Activated CD4-positive, alpha-beta memory T cell treated with anti-CD3 and anti-CD28 coated beads for 36 hours (primary cell): ENCODE measurements around the gene EFCAB9. TPM values are rescaled to one million over a fixed set of nuclear protein-coding genes. Genes with fewer than 3 reads are reported as not detected.
"Not testable (repeated sequence)": the region's sequence is repeated elsewhere in the genome, so short reads cannot be mapped to it uniquely, and the experiment has no call there.

Source experiments
- CTCF ChIA-PET: fragments of 350-600 bp; sonication (Branson Sonifier 250); formaldehyde crosslinking; loops from one replicate; lab custom pipeline; 2021; ENCODE audit warnings: antibody characterized with exemption, inconsistent platforms; lab: Charles Lee
- POLR2A ChIA-PET: fragments of 350-600 bp; sonication (Branson Sonifier 250); formaldehyde crosslinking; loops from one replicate; lab custom pipeline; 2021; ENCODE audit warnings: antibody characterized with exemption; lab: Charles Lee
- DNase-seq: peaks from one replicate; pipeline ENCODE4 v3.0.0-alpha.2; 2020
- H3K27ac Mint-ChIP-seq: one replicate; pipeline ENCODE4 v1.8.0; 2021; ENCODE audit warnings: mixed read lengths
- H3K27me3 Mint-ChIP-seq: one replicate; pipeline ENCODE4 v1.8.0; 2021; ENCODE audit warnings: mixed read lengths
- H3K36me3 Mint-ChIP-seq: one replicate; pipeline ENCODE4 v1.8.0; 2021; ENCODE audit warnings: mixed read lengths
- H3K4me1 Mint-ChIP-seq: one replicate; pipeline ENCODE4 v1.8.0; 2021; ENCODE audit warnings: low read depth, mixed read lengths
- H3K4me3 Mint-ChIP-seq: one replicate; pipeline ENCODE4 v1.8.0; 2021; ENCODE audit warnings: mild to moderate bottlenecking, mixed read lengths
- H3K9me3 Mint-ChIP-seq: one replicate; pipeline ENCODE4 v1.8.0; 2021; ENCODE audit warnings: mixed read lengths
- intact Hi-C: fragments of 100-400 bp; cut with micrococcal nuclease; formaldehyde crosslinking; loops from one replicate; pipeline ENCODE4 v1.15.1; 2023
- total RNA-seq, 2 experiments: library from RNA; stranded (reverse); gene quantifications; one replicate each; pipeline ENCODE4 v1.2.3, GENCODE V29; 2021

EFCAB9 gene
- total RNA-seq, 2 experiments from 2014 or later = not detected

- peak within 1 kb of the TSS; percentile 99 for H3K4me3 Mint-ChIP-seq
- H3K9me3 Mint-ChIP-seq = no peaks in the 10 kb centered on the region
- H3K36me3 Mint-ChIP-seq = peaks cover 19% of the 10 kb centered on the region
- peak within 1 kb of the TSS; percentile 99 for H3K27ac Mint-ChIP-seq
- peaks cover 25% of the 10 kb centered on the region for H3K4me1 Mint-ChIP-seq
- peak; percentile 93 for DNase-seq
- no peaks in the 10 kb centered on the region for H3K27me3 Mint-ChIP-seq
- POLR2A ChIA-PET = interaction anchor here (0.7 to 6.8 kb wide), 9 partner anchors 13 to 181 kb away, joined by 3 to 166 read pairs (median 4); partner anchors contain the start of gene FBXW11
- intact Hi-C loops = loop anchor here (1.0 to 10.0 kb wide), 12 partner anchors 9 to 1427 kb away; partner anchors contain the start of genes BOD1, CREBRF, FBXW11 and NPM1
- CTCF ChIA-PET = interaction anchor here (0.6 to 10.9 kb wide), 40 partner anchors 9 to 281 kb away, joined by 3 to 142 read pairs (median 6); partner anchors contain the start of genes FBXW11 and UBTD2
Measured at GRCh38 chr5:172188033-172188892, 5.7 kb upstream of the EFCAB9 start, which contains the start of gene STK10. Gene STK10 (minus strand): TSS chr5:172188224. CDS start chr5:172188042, 182 bp downstream.

GRCh38 chr5:172188893-172189692 is 4.9 kb upstream of the EFCAB9 start:
- H3K9me3 Mint-ChIP-seq = no peaks in the 10 kb centered on the region
- intact Hi-C loops = loop anchor here (1.0 to 10.0 kb wide), 12 partner anchors 10 to 1426 kb away; partner anchors contain the start of genes BOD1, CREBRF, FBXW11 and NPM1
- peaks cover 18% of the 10 kb centered on the region for H3K36me3 Mint-ChIP-seq
- H3K4me3 Mint-ChIP-seq = no peak overlapping the region
- H3K27ac Mint-ChIP-seq = no peak overlapping the region
- peaks cover 16% of the 10 kb centered on the region for H3K4me1 Mint-ChIP-seq
- no peak for DNase-seq
- POLR2A ChIA-PET = interaction anchor here (0.7 to 6.8 kb wide), 9 partner anchors 13 to 182 kb away, joined by 3 to 166 read pairs (median 4); partner anchors contain the start of gene FBXW11
- H3K27me3 Mint-ChIP-seq = no peaks in the 10 kb centered on the region
- CTCF ChIA-PET = interaction anchor here (0.6 to 10.9 kb wide), 40 partner anchors 10 to 282 kb away, joined by 3 to 142 read pairs (median 6); partner anchors contain the start of genes FBXW11 and UBTD2

GRCh38 chr5:172189693-172190296 is 4.2 kb upstream of the EFCAB9 start:
- intact Hi-C loops = loop anchor here (5.0 to 10.0 kb wide), 5 partner anchors 282 to 1425 kb away; partner anchors contain the start of genes BOD1, CREBRF and NPM1
- no peak overlapping the region for H3K27ac Mint-ChIP-seq
- H3K36me3 Mint-ChIP-seq = peaks cover 14% of the 10 kb centered on the region
- H3K4me1 Mint-ChIP-seq = peaks cover 10% of the 10 kb centered on the region
- no peaks in the 10 kb centered on the region for H3K9me3 Mint-ChIP-seq
- CTCF ChIA-PET = interaction anchor here (0.8 to 10.9 kb wide), 18 partner anchors 11 to 278 kb away, joined by 3 to 142 read pairs (median 10); partner anchors contain the start of gene UBTD2
- POLR2A ChIA-PET = no interaction called here
- no peak overlapping the region for H3K4me3 Mint-ChIP-seq
- DNase-seq = no peak
- H3K27me3 Mint-ChIP-seq = no peaks in the 10 kb centered on the region

DNA sequence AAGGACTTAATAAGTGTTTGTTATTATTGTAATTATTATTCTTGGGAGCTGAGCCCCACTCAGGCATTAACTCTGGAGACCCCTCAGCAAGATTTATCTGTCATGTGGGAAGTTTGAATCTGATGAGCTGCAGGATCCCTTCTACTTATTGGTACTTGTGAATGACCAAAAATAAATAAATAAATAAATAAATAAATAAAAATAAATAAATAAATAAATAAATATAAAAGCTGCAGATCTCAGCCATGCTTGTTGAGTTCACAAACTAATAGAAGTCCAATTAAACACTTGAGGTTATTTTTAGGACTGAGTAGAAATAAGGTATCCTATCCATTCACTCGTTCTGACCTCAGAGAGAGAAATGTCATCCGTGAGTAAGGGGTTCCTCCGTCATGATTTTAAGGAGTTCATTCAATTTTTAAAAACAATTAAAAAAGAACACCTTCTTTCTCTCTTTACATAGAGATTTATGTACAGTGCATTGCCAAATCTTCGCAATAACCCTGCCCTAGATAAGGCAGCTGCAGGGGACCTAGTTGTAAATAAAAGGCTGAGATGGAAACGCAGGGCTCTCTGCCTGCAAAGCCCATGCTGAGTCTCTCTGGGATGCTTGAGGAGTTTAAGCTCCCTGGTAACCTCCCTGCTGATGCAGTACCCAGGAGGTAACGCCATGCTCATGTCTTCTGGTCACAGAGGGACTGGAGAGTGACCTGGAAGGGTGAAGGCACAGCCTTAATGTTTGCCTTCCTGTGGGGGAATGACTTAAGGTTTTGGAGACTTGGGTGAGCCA is 1.2 kb downstream of the EFCAB9 start:
- Mint-ChIP-seq H3K9me3 (no peaks in the 10 kb centered on the region), H3K4me1 (no peaks in the 10 kb centered on the region), H3K27ac (no peak overlapping the region), H3K27me3 (peaks cover 8% of the 10 kb centered on the region), H3K36me3 (no peaks in the 10 kb centered on the region), H3K4me3 (no peak overlapping the region)
- no peak for DNase-seq
- CTCF ChIA-PET = interaction anchor here (0.8 to 1.3 kb wide), 4 partner anchors 97 to 100 kb away, joined by 3 to 7 read pairs (median 4); no protein-coding TSS in a partner anchor
- POLR2A ChIA-PET = no interaction called here
- intact Hi-C loops = no loop called here

- H3K9me3 Mint-ChIP-seq, POLR2A ChIA-PET, H3K4me1 Mint-ChIP-seq, H3K36me3 Mint-ChIP-seq, H3K4me3 Mint-ChIP-seq, DNase-seq, H3K27ac Mint-ChIP-seq, intact Hi-C loops, H3K27me3 Mint-ChIP-seq: not testable (repeated sequence)
- CTCF ChIA-PET = interaction anchor here (1.7 kb wide), 1 partner anchor 10 kb away, joined by 5 read pairs; the partner anchor contains the start of gene STK10
Measured at GRCh38 chr5:172197775-172198174, 3.8 kb downstream of the EFCAB9 start.

DNA sequence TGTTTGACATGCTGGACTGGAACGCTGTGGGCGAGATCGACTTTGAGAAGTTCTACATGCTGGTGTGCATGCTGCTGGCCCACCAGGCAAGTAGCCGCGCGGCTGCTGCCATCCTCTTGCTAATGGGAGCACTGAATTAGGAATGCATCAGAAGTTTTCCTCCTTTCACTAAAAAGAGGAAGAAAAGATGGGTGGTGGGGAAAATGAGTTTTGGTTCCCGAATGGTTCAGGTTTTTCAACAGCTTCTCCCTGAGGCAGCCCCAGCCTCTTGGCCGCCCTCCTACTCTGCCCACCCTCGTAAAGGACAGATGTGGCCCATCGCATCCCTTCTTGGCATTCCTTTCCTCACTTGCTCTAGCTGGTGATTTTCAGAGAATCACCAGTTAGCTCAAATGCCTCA is 5.5 kb downstream of the EFCAB9 start:
- Mint-ChIP-seq H3K4me1 (no peaks in the 10 kb centered on the region), H3K4me3 (no peak overlapping the region), H3K36me3 (no peaks in the 10 kb centered on the region), H3K27me3 (peaks cover 8% of the 10 kb centered on the region), H3K27ac (no peak overlapping the region), H3K9me3 (no peaks in the 10 kb centered on the region)
- DNase-seq = no peak
- ChIA-PET POLR2A (no interaction called here), CTCF (interaction anchor here (1.6 to 1.9 kb wide), 2 partner anchors 11 to 93 kb away, joined by 4 to 6 read pairs; partner anchors contain the start of gene STK10)
- intact Hi-C loops = no loop called here

DNA sequence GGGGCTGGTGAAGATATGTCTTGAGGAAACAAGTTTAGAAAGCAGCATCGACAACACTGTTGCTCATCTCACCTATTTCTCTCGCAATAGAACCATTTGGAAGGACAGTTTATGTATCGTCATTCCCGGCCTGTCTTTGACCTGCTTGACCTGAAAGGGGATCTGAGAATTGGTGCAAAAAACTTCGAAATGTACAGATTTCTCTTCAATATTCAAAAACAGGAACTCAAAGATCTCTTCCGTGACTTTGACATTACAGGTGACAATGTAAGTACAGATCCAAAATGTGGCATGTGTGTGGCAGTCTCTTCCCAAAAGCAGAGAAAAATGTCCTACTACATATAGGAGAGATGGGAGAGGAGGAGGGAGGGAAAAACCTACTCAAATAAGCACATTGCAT is 6.5 kb downstream of the EFCAB9 start:
- Mint-ChIP-seq H3K4me1 (no peaks in the 10 kb centered on the region), H3K27me3 (peaks cover 8% of the 10 kb centered on the region), H3K9me3 (no peaks in the 10 kb centered on the region), H3K36me3 (no peaks in the 10 kb centered on the region), H3K27ac (no peak overlapping the region), H3K4me3 (no peak overlapping the region)
- DNase-seq = no peak
- intact Hi-C loops = no loop called here
- ChIA-PET POLR2A (no interaction called here), CTCF (interaction anchor here (1.9 kb wide), 1 partner anchor 12 kb away, joined by 6 read pairs; the partner anchor contains the start of gene STK10)

- H3K4me3 Mint-ChIP-seq, H3K27me3 Mint-ChIP-seq, H3K27ac Mint-ChIP-seq, H3K4me1 Mint-ChIP-seq, POLR2A ChIA-PET, DNase-seq, H3K36me3 Mint-ChIP-seq, CTCF ChIA-PET, intact Hi-C loops, H3K9me3 Mint-ChIP-seq: not testable (repeated sequence)
Measured at GRCh38 chr5:172205984-172206383, 12.0 kb downstream of the EFCAB9 start.

DNA sequence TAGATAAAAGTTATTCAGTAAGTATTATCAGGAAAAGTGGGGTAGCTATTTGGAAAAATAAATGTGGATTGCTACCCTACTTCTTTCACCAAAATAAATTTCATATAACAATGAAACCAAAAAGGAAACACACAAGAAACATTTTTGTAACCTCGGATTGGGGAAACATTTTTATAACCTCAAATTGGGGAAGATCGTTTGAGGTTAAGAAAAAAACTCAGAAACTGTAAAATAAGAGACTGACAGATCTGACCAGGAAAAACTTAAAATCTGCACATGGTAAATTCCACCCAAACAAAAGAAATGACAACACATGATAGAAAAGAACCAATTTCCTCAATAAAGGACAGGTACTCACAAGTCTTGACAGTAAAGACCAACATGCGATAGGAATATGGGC is 13.5 kb downstream of the EFCAB9 start:
- H3K4me1 Mint-ChIP-seq = peaks cover 2% of the 10 kb centered on the region
- H3K4me3 Mint-ChIP-seq = no peak overlapping the region
- H3K27me3 Mint-ChIP-seq = no peaks in the 10 kb centered on the region
- H3K36me3 Mint-ChIP-seq = peaks cover 9% of the 10 kb centered on the region
- DNase-seq = no peak
- H3K27ac Mint-ChIP-seq = no peak overlapping the region
- no peaks in the 10 kb centered on the region for H3K9me3 Mint-ChIP-seq
- intact Hi-C loops = no loop called here
- ChIA-PET CTCF (no interaction called here), POLR2A (no interaction called here)

- no peak overlapping the region for H3K4me3 Mint-ChIP-seq
- ChIA-PET POLR2A (no interaction called here), CTCF (no interaction called here)
- peaks cover 9% of the 10 kb centered on the region for H3K36me3 Mint-ChIP-seq
- H3K27me3 Mint-ChIP-seq = no peaks in the 10 kb centered on the region
- no peak overlapping the region for H3K27ac Mint-ChIP-seq
- no peaks in the 10 kb centered on the region for H3K9me3 Mint-ChIP-seq
- H3K4me1 Mint-ChIP-seq = peaks cover 2% of the 10 kb centered on the region
- intact Hi-C loops = no loop called here
- DNase-seq = no peak
Measured at GRCh38 chr5:172209714-172210113, 15.7 kb downstream of the EFCAB9 start.
